ENCODE results near the gene MGST2.
A peak's percentile ranks its signal among the peaks of the same experiment; 100 is the strongest.

Gene MGST2

DNA sequence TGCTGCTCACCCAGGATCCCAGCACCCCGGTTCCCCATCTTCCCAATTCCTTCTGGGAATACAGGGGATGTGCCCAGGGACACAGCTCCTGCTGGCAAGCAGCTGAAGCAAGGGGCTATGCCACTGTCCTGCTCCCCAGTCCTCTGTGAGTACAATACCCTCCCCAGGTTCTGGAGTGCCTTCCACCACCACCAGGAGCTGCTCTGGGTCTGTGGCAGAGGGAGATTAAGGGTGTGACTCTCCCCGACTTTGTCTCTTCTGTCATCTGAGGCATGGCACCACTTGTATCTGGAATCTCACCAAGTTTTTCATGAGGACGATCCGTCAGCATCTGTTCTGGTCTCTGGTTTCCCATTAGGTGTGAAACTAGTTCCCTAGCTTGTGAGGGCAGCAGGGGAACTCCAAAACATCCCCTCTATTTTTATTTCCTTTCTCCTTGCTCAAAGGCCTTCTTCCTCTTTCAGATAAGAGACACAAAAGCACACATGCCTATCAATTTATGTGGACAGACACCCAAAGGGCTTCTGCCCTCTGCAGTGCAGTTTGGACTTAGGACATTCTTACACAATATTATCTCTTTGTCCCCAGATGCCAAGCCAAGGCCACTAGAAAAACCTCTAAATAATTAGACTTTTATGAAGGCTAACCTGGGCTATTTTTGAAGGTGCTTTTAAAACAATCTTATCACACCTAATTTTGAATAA is 26.8 kb downstream of the MGST2 start:
- Histone ChIP-seq H3K9me3 (ENCODE audit: control insufficient read depth, insufficient read depth, low read length) (no peaks in the 10 kb centered on the region), H3K79me2 (ENCODE audit: control insufficient read depth, low read length) (no peaks in the 10 kb centered on the region), H3F3A (ENCODE audit: control insufficient read depth, insufficient read depth) (no peaks in the 10 kb centered on the region), H3K27ac (ENCODE audit: low read depth, low read length) (no peak overlapping the region), H3K9me2 (replicated peaks; ENCODE audit: control insufficient read depth, low read length) (no peaks in the 10 kb centered on the region), H3K36me3 (ENCODE audit: control insufficient read depth, low read length) (no peaks in the 10 kb centered on the region), H4K20me1 (ENCODE audit: control insufficient read depth, insufficient read depth, low read depth, low read length) (no peaks in the 10 kb centered on the region), H3K27me3 (ENCODE audit: control insufficient read depth, low read length) (no peaks in the 10 kb centered on the region), H3K4me3 (ENCODE audit: low read length) (no peak overlapping the region), H3K4me1 (ENCODE audit: control insufficient read depth, low read length) (peaks cover 9% of the 10 kb centered on the region), H3K4me2 (ENCODE audit: low read length) (0 out of 2 replicates have a peak overlapping the region, but pooled peaks have one; percentile 14)
- TF ChIP-seq EZH2phosphoT487 (IDR thresholded peaks at IDR 0.05; ENCODE audit: borderline replicate concordance, low read length) = no peak
- TF ChIP-seq, protein P1, sequence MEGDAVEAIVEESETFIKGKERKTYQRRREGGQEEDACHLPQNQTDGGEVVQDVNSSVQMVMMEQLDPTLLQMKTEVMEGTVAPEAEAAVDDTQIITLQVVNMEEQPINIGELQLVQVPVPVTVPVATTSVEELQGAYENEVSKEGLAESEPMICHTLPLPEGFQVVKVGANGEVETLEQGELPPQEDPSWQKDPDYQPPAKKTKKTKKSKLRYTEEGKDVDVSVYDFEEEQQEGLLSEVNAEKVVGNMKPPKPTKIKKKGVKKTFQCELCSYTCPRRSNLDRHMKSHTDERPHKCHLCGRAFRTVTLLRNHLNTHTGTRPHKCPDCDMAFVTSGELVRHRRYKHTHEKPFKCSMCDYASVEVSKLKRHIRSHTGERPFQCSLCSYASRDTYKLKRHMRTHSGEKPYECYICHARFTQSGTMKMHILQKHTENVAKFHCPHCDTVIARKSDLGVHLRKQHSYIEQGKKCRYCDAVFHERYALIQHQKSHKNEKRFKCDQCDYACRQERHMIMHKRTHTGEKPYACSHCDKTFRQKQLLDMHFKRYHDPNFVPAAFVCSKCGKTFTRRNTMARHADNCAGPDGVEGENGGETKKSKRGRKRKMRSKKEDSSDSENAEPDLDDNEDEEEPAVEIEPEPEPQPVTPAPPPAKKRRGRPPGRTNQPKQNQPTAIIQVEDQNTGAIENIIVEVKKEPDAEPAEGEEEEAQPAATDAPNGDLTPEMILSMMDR (IDR thresholded peaks at IDR 0.05; ENCODE audit: low read depth, low read length, poor library complexity, severe bottlenecking) = no peak

DNA sequence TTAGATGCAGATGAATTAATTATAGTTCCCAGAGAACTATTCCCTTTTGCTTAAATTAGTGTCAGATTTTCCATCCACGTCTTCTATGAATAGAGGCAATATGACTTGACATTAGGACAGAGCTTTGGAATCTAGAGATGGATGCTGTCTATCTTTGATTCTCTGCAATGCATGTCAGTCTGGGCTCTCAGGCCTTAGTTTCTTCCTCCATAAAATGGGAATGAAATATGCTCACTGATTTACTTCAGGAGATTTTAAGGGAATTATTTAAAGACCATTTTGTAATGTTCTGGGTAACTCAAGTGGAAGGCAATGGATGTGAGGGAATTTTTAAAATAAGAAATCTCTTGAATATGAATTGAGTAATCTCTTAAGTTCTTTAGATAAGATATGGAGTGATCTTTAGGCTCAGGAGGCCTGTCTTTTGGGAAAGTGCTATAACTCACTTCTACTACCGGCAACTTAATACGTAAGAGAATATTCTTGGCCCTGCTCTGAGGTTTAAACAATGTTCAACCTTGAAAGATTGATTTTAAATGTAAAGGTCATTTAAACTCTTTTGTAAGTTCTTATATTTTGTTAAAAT is 29.0 kb downstream of the MGST2 start:
- Histone ChIP-seq H3K4me1 (ENCODE audit: control insufficient read depth, low read length) (peaks cover 9% of the 10 kb centered on the region), H3K27me3 (ENCODE audit: control insufficient read depth, low read length) (no peaks in the 10 kb centered on the region), H3K79me2 (ENCODE audit: control insufficient read depth, low read length) (no peaks in the 10 kb centered on the region), H4K20me1 (ENCODE audit: control insufficient read depth, insufficient read depth, low read depth, low read length) (no peaks in the 10 kb centered on the region), H3F3A (ENCODE audit: control insufficient read depth, insufficient read depth) (no peaks in the 10 kb centered on the region), H3K4me3 (ENCODE audit: low read length) (no peak overlapping the region), H3K27ac (ENCODE audit: low read depth, low read length) (no peak overlapping the region), H3K36me3 (ENCODE audit: control insufficient read depth, low read length) (no peaks in the 10 kb centered on the region), H3K9me2 (replicated peaks; ENCODE audit: control insufficient read depth, low read length) (no peaks in the 10 kb centered on the region), H3K4me2 (ENCODE audit: low read length) (no peak overlapping the region), H3K9me3 (ENCODE audit: control insufficient read depth, insufficient read depth, low read length) (no peaks in the 10 kb centered on the region)
- TF ChIP-seq EZH2phosphoT487 (IDR thresholded peaks at IDR 0.05; ENCODE audit: borderline replicate concordance, low read length) = no peak
- TF ChIP-seq, protein P1 (IDR thresholded peaks at IDR 0.05; ENCODE audit: low read depth, low read length, poor library complexity, severe bottlenecking) = no peak

DNA sequence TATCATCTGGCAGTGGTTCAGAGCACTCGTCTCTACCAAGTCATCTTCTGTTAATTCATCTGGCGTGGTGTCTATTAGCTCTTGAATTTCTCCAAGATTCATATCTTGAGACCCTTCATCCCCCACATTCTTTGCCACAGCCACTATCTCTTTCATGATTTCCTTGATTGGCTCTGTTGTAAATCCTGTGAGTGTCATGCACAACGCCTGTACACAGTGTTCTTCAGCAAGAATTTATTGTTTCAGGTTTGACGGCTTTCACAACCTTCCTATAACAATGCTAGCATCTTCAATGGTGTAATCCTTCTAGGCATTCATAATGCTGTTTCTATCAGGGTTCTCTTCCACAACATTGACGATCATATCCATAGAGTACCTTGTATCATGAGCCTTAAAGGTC is 30.9 kb downstream of the MGST2 start:
- TF ChIP-seq EZH2phosphoT487 (IDR thresholded peaks at IDR 0.05; ENCODE audit: borderline replicate concordance, low read length) = no peak
- TF ChIP-seq, protein P1 (IDR thresholded peaks at IDR 0.05; ENCODE audit: low read depth, low read length, poor library complexity, severe bottlenecking) = no peak
- H3K4me3 ChIP-seq (ENCODE audit: low read length) = no peak overlapping the region
- no peaks in the 10 kb centered on the region for H3K9me2 ChIP-seq (replicated peaks; ENCODE audit: control insufficient read depth, low read length)
- H4K20me1 ChIP-seq (ENCODE audit: control insufficient read depth, insufficient read depth, low read depth, low read length) = no peaks in the 10 kb centered on the region
- H3F3A ChIP-seq (ENCODE audit: control insufficient read depth, insufficient read depth) = no peaks in the 10 kb centered on the region
- H3K27me3 ChIP-seq (ENCODE audit: control insufficient read depth, low read length) = no peaks in the 10 kb centered on the region
- H3K36me3 ChIP-seq (ENCODE audit: control insufficient read depth, low read length) = no peaks in the 10 kb centered on the region
- no peak overlapping the region for H3K4me2 ChIP-seq (ENCODE audit: low read length)
- H3K79me2 ChIP-seq (ENCODE audit: control insufficient read depth, low read length) = no peaks in the 10 kb centered on the region
- peaks cover 9% of the 10 kb centered on the region for H3K4me1 ChIP-seq (ENCODE audit: control insufficient read depth, low read length)
- no peaks in the 10 kb centered on the region for H3K9me3 ChIP-seq (ENCODE audit: control insufficient read depth, insufficient read depth, low read length)
- no peak overlapping the region for H3K27ac ChIP-seq (ENCODE audit: low read depth, low read length)

All from DOHH2 (cell line).